HG03095 (cell line): ENCODE data around the gene BDH2.

Source experiments
- ATAC-seq: cut with Tn5 transposase; IDR thresholded peaks from one replicate; pipeline ENCODE4 v1.9.1; 2021; ENCODE audit warnings: moderate library complexity; ENCODE audit not compliant: unreplicated experiment

Gene BDH2

GRCh38 chr4:103029300-103029699 is 70.3 kb downstream of the BDH2 start:
- ATAC-seq: no peak
